HepG2 (cell line): ENCODE results near the gene MIA3. TPM values are rescaled to one million over a fixed set of nuclear protein-coding genes. Genes with fewer than 3 reads are reported as not detected.

Experiments
- CC2D1A ChIP-seq: sonication (generic); formaldehyde crosslinking; IDR thresholded peaks from 2 replicates; pipeline ENCODE4 v1.8.1; 2023; ENCODE audit warnings: mild to moderate bottlenecking, missing genetic modification reagents
- FOXM1 ChIP-seq: sonication (generic); formaldehyde crosslinking; IDR thresholded peaks from 2 replicates; pipeline ENCODE4 v1.5.0; 2020; ENCODE audit warnings: missing genetic modification reagents
- NRL ChIP-seq: sonication (generic); formaldehyde crosslinking; IDR thresholded peaks from 2 replicates; pipeline ENCODE4 v1.5.0; 2020; ENCODE audit warnings: missing genetic modification reagents, mild to moderate bottlenecking, moderate library complexity, borderline replicate concordance
- ZBTB39 ChIP-seq: sonication (generic); formaldehyde crosslinking; IDR thresholded peaks from 2 replicates; pipeline ENCODE4 v1.5.0; 2020; ENCODE audit warnings: missing genetic modification reagents
- ZNF18 ChIP-seq: sonication (generic); formaldehyde crosslinking; IDR thresholded peaks from 2 replicates; pipeline ENCODE4 v1.8.0; 2022; ENCODE audit warnings: mild to moderate bottlenecking, missing genetic modification reagents; ENCODE audit not compliant: insufficient replicate concordance
- ZNF280B ChIP-seq: sonication (generic); formaldehyde crosslinking; IDR thresholded peaks from 2 replicates; pipeline ENCODE4 v1.5.0; 2020; ENCODE audit warnings: missing genetic modification reagents, mild to moderate bottlenecking, borderline replicate concordance
- ZNF703 ChIP-seq: sonication (generic); formaldehyde crosslinking; IDR thresholded peaks from 2 replicates; pipeline ENCODE4 v1.5.1; 2020; ENCODE audit warnings: missing genetic modification reagents, mild to moderate bottlenecking, moderate library complexity, borderline replicate concordance
- polyA plus RNA-seq, 8 experiments: library from polyadenylated mRNA; depleted of rRNA in 3 of 8; stranded (reverse) in 7 of 8; unstranded in 1 of 8; fragments of >200 nt; fragmentation: Illumina TruSeq in 4 of 8; extraction: Trizol in 4 of 8; gene quantifications; 2 replicates each; pipeline versions ENCODE4 v1.2.1 to v1.2.3, GENCODE V29; 2011 to 2016; ENCODE audit warnings: low read depth in 4 of 8, missing spikeins in 1 of 8, mixed read lengths in 1 of 8; ENCODE audit not compliant: insufficient read depth in 1 of 8
- total RNA-seq, 5 experiments: library from RNA; depleted of rRNA; stranded (reverse); fragments of >200 nt; fragmentation: Illumina TruSeq; extraction: Trizol; gene quantifications; 2 replicates each; pipeline ENCODE4 v1.2.3, GENCODE V29; 2016; ENCODE audit warnings: low read depth in 1 of 5
- TF ChIP-seq, protein P1 (sequence below): sonication (generic); IDR thresholded peaks from 2 replicates; pipeline ENCODE4 v1.6.1; 2016; ENCODE audit warnings: low read depth, borderline replicate concordance
- TF ChIP-seq, protein P2 (sequence below): sonication (generic); formaldehyde crosslinking; IDR thresholded peaks from 2 replicates; pipeline ENCODE4; 2020; ENCODE audit warnings: missing genetic modification reagents, mild to moderate bottlenecking, borderline replicate concordance

The MIA3 gene
- total and polyA plus RNA-seq, 2 of the 13 experiments (the other 11 are each of a cell fraction or from before 2014, with no cell fraction given) = 45.6 to 48.7 TPM

- no peak for TF ChIP-seq ZBTB39 (CRISPR knock-in tag)
- no peak for TF ChIP-seq CC2D1A
- no peak for TF ChIP-seq ZNF18 (CRISPR knock-in tag)
- TF ChIP-seq, protein P1, sequence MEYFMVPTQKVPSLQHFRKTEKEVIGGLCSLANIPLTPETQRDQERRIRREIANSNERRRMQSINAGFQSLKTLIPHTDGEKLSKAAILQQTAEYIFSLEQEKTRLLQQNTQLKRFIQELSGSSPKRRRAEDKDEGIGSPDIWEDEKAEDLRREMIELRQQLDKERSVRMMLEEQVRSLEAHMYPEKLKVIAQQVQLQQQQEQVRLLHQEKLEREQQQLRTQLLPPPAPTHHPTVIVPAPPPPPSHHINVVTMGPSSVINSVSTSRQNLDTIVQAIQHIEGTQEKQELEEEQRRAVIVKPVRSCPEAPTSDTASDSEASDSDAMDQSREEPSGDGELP = no peak
- no peak for TF ChIP-seq ZNF280B (CRISPR knock-in tag)
- TF ChIP-seq, protein P2, sequence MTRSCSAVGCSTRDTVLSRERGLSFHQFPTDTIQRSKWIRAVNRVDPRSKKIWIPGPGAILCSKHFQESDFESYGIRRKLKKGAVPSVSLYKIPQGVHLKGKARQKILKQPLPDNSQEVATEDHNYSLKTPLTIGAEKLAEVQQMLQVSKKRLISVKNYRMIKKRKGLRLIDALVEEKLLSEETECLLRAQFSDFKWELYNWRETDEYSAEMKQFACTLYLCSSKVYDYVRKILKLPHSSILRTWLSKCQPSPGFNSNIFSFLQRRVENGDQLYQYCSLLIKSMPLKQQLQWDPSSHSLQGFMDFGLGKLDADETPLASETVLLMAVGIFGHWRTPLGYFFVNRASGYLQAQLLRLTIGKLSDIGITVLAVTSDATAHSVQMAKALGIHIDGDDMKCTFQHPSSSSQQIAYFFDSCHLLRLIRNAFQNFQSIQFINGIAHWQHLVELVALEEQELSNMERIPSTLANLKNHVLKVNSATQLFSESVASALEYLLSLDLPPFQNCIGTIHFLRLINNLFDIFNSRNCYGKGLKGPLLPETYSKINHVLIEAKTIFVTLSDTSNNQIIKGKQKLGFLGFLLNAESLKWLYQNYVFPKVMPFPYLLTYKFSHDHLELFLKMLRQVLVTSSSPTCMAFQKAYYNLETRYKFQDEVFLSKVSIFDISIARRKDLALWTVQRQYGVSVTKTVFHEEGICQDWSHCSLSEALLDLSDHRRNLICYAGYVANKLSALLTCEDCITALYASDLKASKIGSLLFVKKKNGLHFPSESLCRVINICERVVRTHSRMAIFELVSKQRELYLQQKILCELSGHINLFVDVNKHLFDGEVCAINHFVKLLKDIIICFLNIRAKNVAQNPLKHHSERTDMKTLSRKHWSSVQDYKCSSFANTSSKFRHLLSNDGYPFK (CRISPR knock-in tag) = no peak
- no peak for TF ChIP-seq FOXM1 (CRISPR knock-in tag)
- no peak for TF ChIP-seq ZNF703 (CRISPR knock-in tag)
- TF ChIP-seq NRL (CRISPR knock-in tag) = no peak
These were observed 40.0 kb downstream of the MIA3 start (continued) for GRCh38 chr1:222657899-222658298.
